ENCODE results near the gene KLHL29. TPM values are rescaled to one million over a fixed set of nuclear protein-coding genes. Genes with fewer than 3 reads are reported as not detected.

Gene KLHL29
- total RNA-seq, 1 donor from 2014 or later, result 5.5 TPM

GRCh38 chr2:23569761-23570365 lies 184.9 kb downstream of the KLHL29 start:
- Histone ChIP-seq H3K36me3 (ENCODE audit: insufficient read depth, low read length) (no peaks in the 10 kb centered on the region), H3K4me2 (ENCODE audit: low read length) (no peak overlapping the region), H3K27me3 (ENCODE audit: insufficient read depth, low read length) (peaks cover 4% of the 10 kb centered on the region), H3K9ac (ENCODE audit: low read length) (no peak overlapping the region), H4K20me1 (ENCODE audit: insufficient read depth, low read length) (peaks cover 4% of the 10 kb centered on the region), H3K4me3 (ENCODE audit: insufficient read depth, low read depth, low read length) (no peak overlapping the region), H3K4me1 (ENCODE audit: insufficient read depth, low read length) (no peaks in the 10 kb centered on the region), H3K27ac (ENCODE audit: low read depth, low read length) (no peak overlapping the region), H3K9me3 (ENCODE audit: insufficient read depth, low read depth, low read length) (no peaks in the 10 kb centered on the region), H3K79me2 (ENCODE audit: insufficient read depth, low read length) (no peaks in the 10 kb centered on the region), H2AFZ (ENCODE audit: low read depth, low read length) (no peak overlapping the region)
- Mint-ChIP-seq H3K36me3 (ENCODE audit: low read depth, unreplicated experiment) (peaks cover 2% of the 10 kb centered on the region), H3K4me1 (ENCODE audit: low read depth, unreplicated experiment) (no peaks in the 10 kb centered on the region), H3K27me3 (ENCODE audit: low read depth, unreplicated experiment) (peaks cover 82% of the 10 kb centered on the region), H3K27ac (ENCODE audit: unreplicated experiment) (no peak overlapping the region), H3K9me3 (ENCODE audit: unreplicated experiment) (no peaks in the 10 kb centered on the region), H3K4me3 (ENCODE audit: unreplicated experiment) (no peak overlapping the region)
- no peak for TF ChIP-seq EZH2 (IDR thresholded peaks at IDR 0.05; ENCODE audit: insufficient read depth, low read length)
- no peak for TF ChIP-seq CTCF (IDR thresholded peaks at IDR 0.05; ENCODE audit: insufficient read depth, low read depth, low read length)
- FAIRE-seq (no peak), DNase-seq (ENCODE audit: low read depth) (no peak)

- Mint-ChIP-seq H3K4me1 (ENCODE audit: low read depth, unreplicated experiment) (no peaks in the 10 kb centered on the region), H3K27me3 (ENCODE audit: low read depth, unreplicated experiment) (peaks cover 81% of the 10 kb centered on the region), H3K36me3 (ENCODE audit: low read depth, unreplicated experiment) (no peaks in the 10 kb centered on the region), H3K4me3 (ENCODE audit: unreplicated experiment) (no peak overlapping the region), H3K9me3 (ENCODE audit: unreplicated experiment) (no peaks in the 10 kb centered on the region), H3K27ac (ENCODE audit: unreplicated experiment) (no peak overlapping the region)
- H3K79me2 ChIP-seq (ENCODE audit: insufficient read depth, low read length), result no peaks in the 10 kb centered on the region
- H3K27ac ChIP-seq (ENCODE audit: low read depth, low read length), result no peak overlapping the region
- no peaks in the 10 kb centered on the region for H3K36me3 ChIP-seq (ENCODE audit: insufficient read depth, low read length)
- no peak overlapping the region for H2AFZ ChIP-seq (ENCODE audit: low read depth, low read length)
- no peak overlapping the region for H3K4me2 ChIP-seq (ENCODE audit: low read length)
- peaks cover 4% of the 10 kb centered on the region for H3K27me3 ChIP-seq (ENCODE audit: insufficient read depth, low read length)
- no peaks in the 10 kb centered on the region for H3K9me3 ChIP-seq (ENCODE audit: insufficient read depth, low read depth, low read length)
- H3K9ac ChIP-seq (ENCODE audit: low read length), result no peak overlapping the region
- no peaks in the 10 kb centered on the region for H3K4me1 ChIP-seq (ENCODE audit: insufficient read depth, low read length)
- FAIRE-seq (no peak), DNase-seq (ENCODE audit: low read depth) (no peak)
- no peak overlapping the region for H3K4me3 ChIP-seq (ENCODE audit: insufficient read depth, low read depth, low read length)
- TF ChIP-seq EZH2 (IDR thresholded peaks at IDR 0.05; ENCODE audit: insufficient read depth, low read length) (no peak), CTCF (IDR thresholded peaks at IDR 0.05; ENCODE audit: insufficient read depth, low read depth, low read length) (no peak)
- no peaks in the 10 kb centered on the region for H4K20me1 ChIP-seq (ENCODE audit: insufficient read depth, low read length)
Measured at GRCh38 chr2:23571085-23571484, 186.1 kb downstream of the KLHL29 start.

GRCh38 chr2:23571527-23572282 lies 186.7 kb downstream of the KLHL29 start:
- Histone ChIP-seq H3K36me3 (ENCODE audit: insufficient read depth, low read length) (no peaks in the 10 kb centered on the region), H2AFZ (ENCODE audit: low read depth, low read length) (no peak overlapping the region), H3K27me3 (ENCODE audit: insufficient read depth, low read length) (peaks cover 4% of the 10 kb centered on the region), H3K4me2 (ENCODE audit: low read length) (no peak overlapping the region), H4K20me1 (ENCODE audit: insufficient read depth, low read length) (no peaks in the 10 kb centered on the region), H3K4me1 (ENCODE audit: insufficient read depth, low read length) (no peaks in the 10 kb centered on the region), H3K9me3 (ENCODE audit: insufficient read depth, low read depth, low read length) (no peaks in the 10 kb centered on the region), H3K27ac (ENCODE audit: low read depth, low read length) (no peak overlapping the region), H3K4me3 (ENCODE audit: insufficient read depth, low read depth, low read length) (no peak overlapping the region), H3K9ac (ENCODE audit: low read length) (no peak overlapping the region), H3K79me2 (ENCODE audit: insufficient read depth, low read length) (no peaks in the 10 kb centered on the region)
- FAIRE-seq (no peak), DNase-seq (ENCODE audit: low read depth) (no peak)
- no peak for TF ChIP-seq CTCF (IDR thresholded peaks at IDR 0.05; ENCODE audit: insufficient read depth, low read depth, low read length)
- TF ChIP-seq EZH2 (IDR thresholded peaks at IDR 0.05; ENCODE audit: insufficient read depth, low read length), result no peak
- Mint-ChIP-seq H3K4me3 (ENCODE audit: unreplicated experiment) (no peak overlapping the region), H3K27me3 (ENCODE audit: low read depth, unreplicated experiment) (peaks cover 81% of the 10 kb centered on the region), H3K4me1 (ENCODE audit: low read depth, unreplicated experiment) (no peaks in the 10 kb centered on the region), H3K36me3 (ENCODE audit: low read depth, unreplicated experiment) (no peaks in the 10 kb centered on the region), H3K9me3 (ENCODE audit: unreplicated experiment) (no peaks in the 10 kb centered on the region), H3K27ac (ENCODE audit: unreplicated experiment) (no peak overlapping the region)
